HG02870 (cell line): Measurements from ENCODE around the gene ZNF688.
"Not testable (repeated sequence)": the region's sequence is repeated elsewhere in the genome, so short reads cannot be mapped to it uniquely, and the experiment has no call there.

Source experiments
- ATAC-seq: cut with Tn5 transposase; IDR thresholded peaks from one replicate; pipeline ENCODE4 v1.9.1; 2021; ENCODE audit warnings: mild to moderate bottlenecking, moderate library complexity; ENCODE audit not compliant: unreplicated experiment

The ZNF688 gene

DNA sequence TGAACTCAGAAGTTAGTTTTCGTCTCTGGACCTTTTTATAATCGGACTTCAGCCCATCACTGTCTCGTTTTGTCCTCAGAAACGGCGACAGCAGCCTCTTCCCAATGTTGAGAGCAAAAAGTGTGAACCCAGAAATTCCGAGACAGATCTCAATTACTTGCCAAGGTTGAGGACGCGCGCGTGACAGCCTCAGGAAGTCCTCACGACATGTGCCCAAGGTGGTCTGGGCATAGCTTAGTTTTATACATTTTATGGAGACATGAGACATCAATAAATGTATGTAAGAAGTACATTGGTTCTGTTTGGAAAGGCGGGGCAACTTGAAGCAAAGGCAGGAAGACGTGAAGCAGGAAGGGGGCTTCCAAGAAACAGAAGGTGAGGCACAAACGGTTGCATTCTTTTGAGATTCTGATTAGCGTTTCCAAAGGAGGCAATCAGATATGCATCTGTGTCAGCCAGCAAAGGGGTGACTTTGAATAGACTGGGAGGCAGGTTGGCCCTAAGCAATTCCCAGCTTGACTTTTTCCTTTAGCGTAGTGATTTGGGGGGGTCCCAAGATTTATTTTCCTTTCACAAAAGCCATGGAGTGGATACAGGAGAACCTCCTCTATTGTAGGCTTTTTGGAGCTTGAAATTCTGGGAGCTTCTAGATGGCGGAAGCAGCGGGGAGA is 36.3 kb downstream of the ZNF688 start:
- no peak for ATAC-seq

DNA sequence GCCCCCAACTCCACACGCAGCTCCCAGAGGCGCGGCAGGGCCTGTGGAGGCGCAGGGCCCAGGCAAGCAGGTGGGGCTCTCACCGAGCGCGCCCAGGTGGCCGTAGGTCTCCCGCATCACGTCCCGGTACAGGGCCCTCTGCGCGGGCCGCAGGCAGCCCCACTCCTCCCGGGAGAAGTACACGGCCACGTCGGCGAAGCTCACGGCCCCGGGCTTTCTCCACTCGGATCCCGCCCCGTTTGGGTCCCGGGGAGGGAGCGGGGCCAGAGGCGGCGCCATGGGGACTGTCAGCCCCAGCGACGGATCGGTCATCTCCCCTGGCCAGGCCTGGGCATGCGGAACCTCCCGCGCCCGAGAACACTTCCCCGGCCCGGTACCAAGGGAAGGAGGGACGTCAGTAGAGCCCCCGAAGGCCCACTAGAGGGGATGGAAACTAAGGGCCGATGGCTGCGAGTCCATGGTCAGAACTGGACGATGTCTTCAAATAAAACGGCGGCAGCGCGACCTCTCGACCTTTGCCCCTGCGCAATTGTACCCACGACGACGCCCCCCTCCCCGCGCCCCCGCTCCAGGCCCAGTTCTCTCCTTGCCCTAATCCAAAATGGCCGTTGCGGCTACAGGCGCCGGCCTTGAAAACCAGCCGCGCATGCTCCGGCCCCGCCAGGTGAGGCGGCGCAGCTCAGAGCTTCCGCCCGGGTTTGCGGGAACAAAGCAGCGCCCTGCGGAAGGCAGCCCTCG is 37.0 kb downstream of the ZNF688 start, which contains the start of gene ZNF747:
ZNF747 (minus strand) TSS at position 491 of the 738 bp plus-strand sequence; CDS start at position 312, 179 bp downstream.
- no peak for ATAC-seq

- ATAC-seq: no peak
Measured at GRCh38 chr16:30533748-30534367, 37.7 kb downstream of the ZNF688 start.

- ATAC-seq: no peak
Measured at GRCh38 chr16:30533146-30533522, 38.4 kb downstream of the ZNF688 start.

- no peak for ATAC-seq
Measured at GRCh38 chr16:30532285-30533145, 39.0 kb downstream of the ZNF688 start.

DNA sequence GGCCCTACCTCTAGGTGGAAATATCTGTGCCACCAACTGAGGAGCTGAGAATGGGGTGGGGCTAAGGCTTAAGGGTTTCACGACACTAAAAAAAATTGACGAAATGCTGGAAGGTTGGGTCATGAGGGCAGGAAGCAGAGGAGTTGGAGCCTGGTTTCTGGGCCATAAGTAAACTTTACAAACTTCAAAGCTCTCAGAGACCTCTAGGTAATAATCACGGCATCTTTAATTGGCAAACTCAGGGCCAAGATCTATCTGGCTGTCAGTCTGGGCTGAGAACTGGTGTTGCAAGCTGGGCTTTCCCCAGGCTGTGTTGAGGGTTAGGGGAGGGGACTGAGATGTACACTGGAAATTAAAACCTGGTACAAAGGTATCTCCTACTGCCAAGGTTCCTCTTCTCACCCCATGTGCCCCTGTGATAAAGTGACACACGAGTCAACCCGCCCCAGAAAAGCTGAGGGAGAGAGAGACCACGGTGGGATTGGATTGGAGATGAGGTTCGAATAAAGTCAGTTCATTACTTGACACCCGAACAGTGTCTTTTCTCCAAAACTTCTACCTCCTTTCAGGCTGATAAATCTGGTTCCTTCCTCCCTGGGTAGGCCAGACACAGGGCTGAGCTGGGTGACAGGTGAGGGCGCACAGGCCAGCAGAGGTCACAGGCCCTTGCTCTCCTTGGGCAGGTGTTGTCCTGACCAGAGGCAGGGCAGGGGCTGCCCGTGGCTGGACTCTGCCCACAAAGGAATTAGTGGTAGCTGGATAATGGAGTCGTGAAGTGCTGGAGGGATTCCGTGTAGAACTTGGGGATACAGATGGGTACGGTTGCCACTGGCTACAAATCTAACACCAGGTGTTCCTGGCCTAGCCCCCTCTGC is 41.1 kb downstream of the ZNF688 start:
- no peak for ATAC-seq

DNA sequence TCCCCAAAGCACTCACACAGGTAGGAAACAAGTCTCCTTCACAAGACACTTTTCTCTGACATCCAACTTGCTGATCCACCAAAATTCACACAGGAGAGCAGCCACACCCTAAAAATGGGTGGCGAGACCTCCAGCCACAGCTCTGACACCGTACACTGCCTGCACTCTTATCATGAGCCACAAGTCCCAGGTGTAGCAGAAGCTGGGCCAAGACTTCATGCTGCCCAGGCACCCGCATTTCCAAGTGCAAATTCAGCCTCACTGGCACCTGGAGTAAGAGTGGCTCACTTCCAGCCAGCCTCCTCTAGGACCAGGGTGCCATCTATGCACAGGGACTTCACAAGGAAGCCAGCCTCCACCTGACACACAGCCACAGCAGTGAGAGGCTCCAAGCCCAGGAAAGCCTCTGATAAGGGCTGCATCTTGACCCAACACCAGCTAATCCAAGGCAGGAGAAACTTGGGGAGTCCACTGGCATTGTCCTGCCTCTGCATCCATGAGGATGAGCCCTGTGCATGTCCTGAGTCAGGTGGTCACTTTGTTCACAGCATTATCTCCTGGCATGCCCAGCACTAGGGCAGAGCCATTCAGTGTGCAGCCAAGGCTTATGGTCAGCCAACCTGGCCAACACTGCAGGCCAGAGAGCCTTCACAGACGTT is 42.6 kb downstream of the ZNF688 start:
- no peak for ATAC-seq

DNA sequence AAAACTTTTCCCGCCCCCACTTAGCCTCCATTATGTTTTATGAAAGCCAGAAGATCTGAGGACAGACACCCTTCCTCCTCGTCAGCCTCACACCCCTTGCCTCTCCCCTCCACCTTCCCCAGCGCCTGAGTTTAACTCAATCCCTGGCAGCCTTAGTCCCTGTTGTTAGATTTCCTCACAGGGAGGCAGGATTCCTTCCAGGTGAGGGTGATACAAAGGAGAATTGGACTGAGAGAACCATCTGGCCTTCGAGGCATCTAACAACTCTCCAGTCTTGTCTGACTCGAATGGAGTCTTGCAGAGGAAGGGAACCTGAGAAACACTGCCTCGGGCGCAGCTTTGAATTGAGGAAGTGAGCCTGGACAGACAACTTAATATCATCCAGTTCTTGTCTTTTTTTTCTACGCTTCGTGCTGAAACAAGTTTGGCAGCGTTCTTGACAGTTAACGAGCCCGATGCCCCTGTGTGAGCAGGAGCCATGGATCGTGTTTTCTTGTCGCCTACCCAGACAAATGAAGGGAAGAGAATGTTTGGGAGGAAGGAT is 43.8 kb downstream of the ZNF688 start:
- ATAC-seq: peak; percentile 10

DNA sequence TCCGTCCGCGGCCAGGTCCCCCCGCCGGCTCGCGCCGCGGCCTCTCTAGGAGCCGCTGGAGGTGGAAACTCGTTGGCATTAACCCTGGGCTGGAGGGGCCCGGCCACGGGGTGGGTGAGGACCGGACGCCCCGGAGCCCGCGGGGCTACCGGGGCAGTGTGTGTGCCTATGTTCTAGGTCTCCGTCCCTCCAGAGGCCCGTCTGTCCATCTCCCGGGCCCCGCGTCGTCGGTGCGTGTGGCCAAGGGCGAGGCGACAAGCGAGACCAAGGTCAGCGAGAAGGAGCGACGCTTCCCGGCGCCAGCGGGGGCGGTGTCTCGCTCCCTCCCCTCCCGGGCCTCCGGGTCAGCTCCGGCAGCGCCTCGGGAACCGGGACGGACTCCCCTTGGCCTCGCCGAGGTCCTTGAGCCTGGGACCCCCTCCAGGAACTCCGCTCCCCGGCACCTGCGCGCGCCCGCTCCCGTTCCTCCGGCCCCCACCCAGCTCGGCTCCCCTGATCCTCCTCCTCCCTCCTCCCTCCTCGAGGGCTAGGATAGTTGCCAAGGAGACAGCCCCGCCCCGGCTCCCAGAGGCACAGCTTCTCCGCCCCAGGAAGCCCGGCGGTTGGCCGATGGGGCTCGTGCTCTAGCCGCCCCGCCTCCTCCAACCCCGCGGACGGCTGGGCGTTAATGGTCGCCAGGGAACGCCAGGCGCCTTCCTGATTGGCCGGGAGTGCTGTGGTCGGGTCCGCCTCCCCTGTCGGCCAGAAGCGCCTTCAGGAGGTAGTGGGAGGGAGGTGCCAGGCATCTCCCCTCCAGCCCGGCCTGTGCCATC is 44.5 kb downstream of the ZNF688 start:
- peak; percentile 76 for ATAC-seq

- peak; percentile 22 for ATAC-seq
Measured at GRCh38 chr16:30526137-30526822, 45.2 kb downstream of the ZNF688 start, which contains the start of gene ZNF768. ZNF768 (minus strand) TSS chr16:30526566; CDS start chr16:30526413, 153 bp downstream.

DNA sequence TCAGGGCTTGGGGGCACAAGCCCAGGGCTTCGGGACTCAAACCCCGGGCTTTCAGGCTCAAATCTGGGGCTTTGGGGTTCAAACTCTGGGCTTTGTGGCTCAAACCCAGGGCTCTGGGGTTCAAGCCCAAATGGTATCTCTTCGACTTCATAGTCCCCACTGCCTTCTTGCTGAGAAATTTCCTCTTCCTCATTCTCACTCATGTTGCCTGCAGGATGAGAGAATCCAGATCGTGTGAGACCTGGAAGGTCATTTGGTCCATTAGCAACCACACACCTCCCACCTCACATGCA is 45.7 kb downstream of the ZNF688 start:
- ATAC-seq: no peak

- ATAC-seq: no peak
Measured at GRCh38 chr16:30524575-30525568, 46.6 kb downstream of the ZNF688 start.

DNA sequence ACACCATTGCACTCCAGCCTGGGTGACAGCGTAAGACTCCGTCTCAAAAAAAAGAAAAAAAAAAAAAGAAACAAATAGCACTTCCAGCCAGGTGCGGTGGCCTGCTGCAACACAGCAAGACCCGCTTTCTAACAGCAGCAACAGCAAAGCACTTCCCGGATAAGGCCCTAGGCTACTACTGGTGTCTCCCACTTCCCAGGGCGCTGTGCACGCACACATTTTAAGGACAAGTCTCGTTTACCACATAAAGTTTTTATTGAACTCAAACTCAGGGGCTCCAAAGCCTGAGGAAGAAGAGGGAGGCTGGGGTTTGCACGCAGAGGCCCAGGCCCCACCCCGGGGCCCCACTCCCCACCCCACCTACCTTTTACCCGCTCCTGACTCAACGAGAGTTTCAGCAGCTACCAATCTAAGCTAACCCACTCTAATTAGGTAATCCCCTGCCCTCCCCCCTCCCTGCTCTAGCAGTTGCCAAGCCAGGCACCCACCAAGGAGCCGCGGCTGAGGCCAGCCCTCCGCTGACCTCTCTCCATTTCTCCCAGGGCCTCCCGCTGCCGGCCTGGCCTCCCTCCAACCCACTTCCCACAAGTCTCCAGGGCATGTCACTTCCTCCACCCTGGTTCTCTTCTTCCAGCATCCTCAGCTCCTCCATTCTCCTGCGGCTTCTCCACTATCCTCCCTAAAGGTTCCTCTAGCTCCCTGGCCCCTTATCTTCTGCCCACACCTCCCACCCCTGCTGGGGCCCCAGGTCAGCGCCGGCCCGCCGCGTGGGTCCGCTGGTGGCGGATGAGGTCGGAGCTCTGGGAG is 47.5 kb downstream of the ZNF688 start:
- ATAC-seq: no peak

DNA sequence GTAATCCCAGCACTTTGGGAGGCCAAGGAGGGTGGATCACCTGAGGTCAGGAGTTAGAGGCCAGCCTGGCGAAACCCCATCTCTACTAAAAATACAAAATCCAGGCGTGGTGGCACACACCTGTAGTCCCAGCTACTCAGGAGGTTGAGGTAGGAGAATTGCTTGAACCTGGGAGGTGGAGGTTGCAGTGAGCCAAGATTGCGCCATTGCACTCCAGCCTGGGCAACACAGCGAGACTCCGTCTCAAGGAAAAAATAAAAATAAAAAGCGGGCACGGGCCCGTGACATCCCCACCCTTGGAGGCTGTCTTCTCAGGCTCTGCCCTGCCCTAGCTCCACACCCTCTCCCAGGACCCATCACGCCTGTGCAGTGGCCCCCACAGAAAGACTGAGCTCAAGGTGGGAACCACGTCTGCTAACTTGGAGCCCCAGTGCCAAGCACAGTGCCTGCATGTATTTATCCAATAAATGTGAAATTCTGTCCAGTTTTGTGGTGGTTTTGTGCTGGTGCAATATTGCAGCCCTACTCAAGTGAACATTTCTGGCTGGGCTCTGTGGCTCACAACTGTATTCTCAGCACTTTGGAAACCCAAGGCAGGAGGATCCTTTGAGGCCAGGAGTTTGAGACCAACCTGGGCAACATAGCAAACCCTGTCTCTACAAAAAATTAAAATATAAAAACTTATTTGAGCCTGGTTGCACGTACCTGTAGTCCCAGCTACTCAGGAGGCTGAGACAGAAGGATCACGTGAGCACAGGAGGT is 48.6 kb downstream of the ZNF688 start:
- not testable (repeated sequence) for ATAC-seq
